A204.1 (cell line): Measurements from ENCODE around the gene MOCS3.

Experiments used
- FAIRE-seq: peaks from 2 replicates; lab custom pipeline; 2012; peaks lifted over from hg19 to GRCh38; lab: Jason Lieb, UNC

MOCS3 gene

DNA sequence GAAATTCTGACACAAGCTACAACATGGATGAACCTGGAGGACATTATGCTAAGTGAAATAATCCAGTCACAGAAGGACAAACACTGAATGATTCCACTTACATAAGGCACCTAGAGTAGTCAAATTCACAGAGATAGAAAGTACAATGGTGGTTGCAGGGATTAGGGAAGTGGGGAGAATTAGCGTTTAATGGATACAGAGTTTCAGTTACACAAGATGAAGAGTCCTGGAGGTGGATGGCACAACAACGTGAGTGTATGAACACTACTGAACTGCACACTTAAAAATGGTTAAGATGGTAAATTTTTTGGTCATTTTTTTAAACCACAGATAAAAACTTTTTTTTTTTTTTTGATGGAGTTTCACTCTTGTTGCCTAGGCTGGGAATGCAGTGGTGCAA, 24.7 kb downstream of the MOCS3 start:
- no peak for FAIRE-seq

- FAIRE-seq, result peak; percentile 80
Measured at GRCh38 chr20:50987493-50988210, 29.0 kb downstream of the MOCS3 start.

DNA sequence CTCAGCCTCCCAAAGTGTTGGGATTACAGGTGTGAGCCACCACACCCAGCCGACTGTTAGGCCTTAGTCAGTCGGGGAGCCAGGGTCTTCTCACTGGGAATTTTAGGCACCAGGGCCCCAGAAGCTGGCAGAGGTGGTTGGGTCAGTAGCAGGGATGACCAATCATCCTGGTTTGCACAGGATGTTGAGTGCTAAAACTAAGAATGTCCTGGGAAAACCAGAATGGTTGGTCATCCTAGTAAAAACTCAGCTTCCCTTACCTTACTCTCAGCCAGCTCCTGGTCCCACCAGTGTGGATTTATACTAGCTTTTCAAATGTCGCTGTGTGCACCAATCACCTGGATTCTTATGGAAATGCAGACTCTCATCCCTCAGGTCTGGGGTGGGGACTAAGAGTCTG, 32.5 kb downstream of the MOCS3 start:
- FAIRE-seq, result no peak

DNA sequence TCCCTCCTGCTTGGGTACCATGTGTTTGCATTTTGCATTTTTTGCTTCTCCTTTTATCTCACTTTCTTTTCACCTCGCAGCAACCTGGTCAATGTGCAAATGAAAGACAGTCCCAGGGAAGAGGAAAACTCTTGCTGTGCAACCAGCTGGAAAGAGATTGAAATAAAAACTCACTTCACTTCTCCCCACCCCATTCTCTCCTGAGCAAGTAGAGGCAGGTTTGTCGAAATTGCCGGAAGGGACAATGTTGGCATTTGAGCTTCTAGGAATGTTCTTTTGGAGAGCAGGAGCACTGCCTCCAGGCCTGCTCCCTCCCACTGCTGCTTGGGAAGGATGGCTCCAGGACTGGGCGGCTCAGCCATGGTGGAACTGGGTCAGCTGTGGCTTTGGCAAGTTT, 33.7 kb downstream of the MOCS3 start:
- no peak for FAIRE-seq

GRCh38 chr20:50992733-50993457, 34.3 kb downstream of the MOCS3 start:
- no peak for FAIRE-seq

GRCh38 chr20:50993876-50994275, 35.3 kb downstream of the MOCS3 start:
- no peak for FAIRE-seq

- no peak for FAIRE-seq
Measured at GRCh38 chr20:50995506-50995905, 36.9 kb downstream of the MOCS3 start.

DNA sequence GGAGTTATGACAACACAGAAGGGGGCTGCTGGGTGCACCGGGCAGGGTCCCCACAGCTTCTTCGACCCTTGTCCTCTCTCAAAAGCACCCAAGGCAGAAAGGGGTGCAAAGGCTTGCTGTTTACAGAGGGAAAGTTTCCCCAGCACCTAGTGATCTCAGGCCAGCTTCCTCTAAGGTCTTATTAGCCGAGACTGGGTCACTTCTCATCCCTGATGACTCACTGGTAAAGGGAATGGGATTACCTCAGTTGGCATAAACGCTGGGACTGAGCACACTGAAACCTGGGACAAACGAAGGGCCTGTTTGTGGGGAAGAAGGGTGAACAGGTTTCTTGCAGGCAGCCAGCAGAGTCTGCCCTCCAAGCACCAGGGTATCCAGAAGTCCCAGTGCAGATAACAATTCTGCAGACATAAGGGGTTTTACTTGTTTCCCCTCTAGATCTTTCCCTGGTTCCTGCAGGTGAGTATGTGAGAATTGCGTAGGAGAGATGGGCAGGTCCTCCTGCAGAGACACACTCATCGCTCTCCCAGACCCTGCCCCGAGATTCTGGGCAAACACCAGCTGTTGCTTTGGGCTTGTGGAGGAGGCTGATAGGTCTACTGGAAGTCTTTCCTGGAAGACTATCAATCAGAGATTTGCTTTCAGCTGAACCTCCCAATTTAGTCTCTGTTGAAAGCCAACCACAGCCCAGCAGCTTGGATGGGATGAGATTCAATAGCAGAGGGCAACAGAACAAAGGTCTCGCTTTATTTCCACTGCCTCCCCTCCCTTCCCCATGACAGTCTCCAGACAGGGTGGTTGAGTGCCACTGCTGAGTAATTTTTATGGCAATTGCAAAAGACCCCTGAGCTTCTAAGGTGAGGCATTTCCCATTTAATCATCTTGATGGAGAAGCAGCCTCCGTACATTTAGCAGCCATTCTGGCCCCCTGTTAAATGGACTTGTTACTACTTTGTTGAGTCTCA, 38.6 kb downstream of the MOCS3 start:
- FAIRE-seq, result no peak

DNA sequence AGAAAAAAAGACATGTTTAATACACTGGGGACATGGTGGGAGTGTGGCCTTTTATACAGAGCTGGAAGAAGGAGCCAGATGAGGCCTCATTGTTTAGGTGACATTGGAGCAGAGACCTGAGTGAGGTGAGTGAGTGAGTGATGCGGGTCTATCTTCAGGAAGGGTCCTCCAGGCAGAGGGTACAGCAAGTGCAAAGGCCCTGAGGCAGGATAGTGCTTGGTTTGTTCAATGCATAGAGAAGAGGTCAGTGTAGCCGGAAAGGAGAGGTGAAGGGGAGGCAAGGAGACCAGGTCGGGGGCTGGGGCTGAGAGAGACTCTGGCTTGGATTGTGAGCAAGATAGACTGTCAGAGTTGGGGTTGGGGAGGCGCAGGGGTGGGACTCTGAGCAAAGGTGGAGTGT, 40.7 kb downstream of the MOCS3 start:
- FAIRE-seq, result no peak

DNA sequence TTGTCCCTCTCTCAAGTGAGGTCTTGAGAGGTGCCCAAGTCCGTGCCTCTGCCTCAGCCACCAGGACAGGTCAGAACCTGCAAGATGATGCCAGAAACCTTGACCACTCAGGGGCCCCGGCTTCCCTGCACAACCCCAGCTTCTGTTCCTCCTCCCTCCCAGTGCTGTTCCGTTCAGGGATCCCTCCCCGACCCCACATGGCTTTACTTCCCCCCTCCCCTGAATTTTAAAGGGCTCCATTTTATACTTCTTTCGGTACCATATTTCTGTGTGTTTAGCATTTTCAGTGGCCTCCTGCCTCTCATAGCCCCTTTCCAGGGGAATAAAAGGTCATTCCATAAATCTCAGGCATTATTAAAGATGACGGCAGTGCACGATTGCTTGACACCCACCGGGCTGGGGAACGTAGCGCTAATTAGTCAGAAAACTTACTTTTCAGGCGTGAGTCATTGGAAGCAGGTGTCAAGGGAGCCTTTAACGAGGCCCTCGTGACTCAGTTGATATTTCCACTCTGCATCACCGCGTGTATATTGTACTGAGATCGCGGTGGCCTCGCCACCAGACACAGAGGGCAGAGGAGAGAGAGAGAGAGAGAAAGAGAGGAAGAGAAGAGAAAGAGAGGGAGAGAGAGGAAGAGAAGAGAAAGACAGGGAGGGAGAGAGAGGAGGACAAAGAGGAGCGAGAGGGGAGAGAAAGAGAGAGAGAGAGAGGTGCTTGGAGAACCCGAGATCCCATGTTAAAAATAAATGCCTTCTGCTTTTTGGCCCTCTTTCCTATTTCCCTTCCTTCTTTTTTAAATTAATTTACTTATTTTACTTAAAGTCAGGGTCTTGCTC, 43.0 kb downstream of the MOCS3 start:
- FAIRE-seq, result no peak

DNA sequence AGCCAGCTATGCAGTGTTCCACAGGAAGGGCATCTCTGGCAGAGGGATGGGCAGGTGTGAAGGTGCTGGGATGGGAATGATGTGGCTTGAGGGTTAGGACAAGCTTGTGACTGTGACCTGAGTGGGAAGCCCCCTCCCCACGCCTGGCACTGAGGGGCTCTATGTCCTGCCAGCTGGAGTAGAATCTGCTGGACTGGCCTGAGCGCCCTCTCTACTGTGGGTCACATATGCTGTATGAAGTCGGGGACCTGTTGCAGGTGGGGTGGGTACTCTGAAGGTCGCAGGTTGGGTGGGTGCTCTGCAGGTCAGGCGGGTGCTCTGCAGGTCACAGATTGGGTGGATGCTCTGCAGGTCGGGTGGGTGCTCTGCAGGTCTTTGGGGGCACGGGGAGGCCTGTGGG, 44.0 kb downstream of the MOCS3 start:
- FAIRE-seq, result no peak

DNA sequence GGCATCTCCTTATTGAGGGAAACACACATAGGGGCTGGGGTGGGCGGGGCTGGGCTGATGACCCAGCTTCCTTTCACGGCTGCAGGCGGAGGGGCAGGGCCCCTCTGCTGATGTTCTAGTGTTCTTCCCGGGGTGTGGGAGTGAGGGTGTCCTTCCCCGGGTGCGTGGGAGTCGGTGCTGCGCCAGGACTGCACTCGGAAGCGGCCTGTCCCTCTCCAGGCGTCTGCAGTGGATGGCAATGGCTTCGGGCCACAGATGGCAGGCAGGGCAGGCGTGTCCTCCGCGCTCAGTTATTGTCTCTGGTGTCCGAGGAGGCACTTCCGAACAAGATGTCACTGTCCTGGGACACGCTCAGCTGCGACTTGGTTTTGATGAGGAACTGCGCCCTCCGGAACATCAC, 45.1 kb downstream of the MOCS3 start:
- FAIRE-seq, result no peak

DNA sequence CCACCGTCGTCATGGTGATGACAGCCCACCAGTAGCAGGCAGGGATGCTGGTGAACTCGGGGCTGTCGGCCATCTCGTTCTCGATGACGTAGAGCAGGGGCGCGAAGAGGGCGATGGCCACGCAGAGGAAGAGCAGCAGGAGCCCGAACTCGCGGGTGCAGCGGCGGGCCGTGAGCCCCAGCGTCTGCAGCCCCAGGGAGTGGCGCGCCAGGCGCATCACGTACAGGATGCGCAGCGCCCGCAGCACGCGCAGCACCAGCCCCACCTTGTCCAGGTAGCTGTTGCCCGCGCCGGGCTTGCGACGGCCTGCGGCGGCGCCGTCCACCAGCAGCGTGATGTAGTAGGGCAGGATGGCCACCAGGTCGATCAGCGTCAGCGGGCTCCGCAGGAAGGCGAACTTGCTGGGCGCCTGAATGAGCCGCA, 45.7 kb downstream of the MOCS3 start:
- FAIRE-seq, result no peak

GRCh38 chr20:51004781-51005180, 46.2 kb downstream of the MOCS3 start:
- no peak for FAIRE-seq

GRCh38 chr20:51005214-51005613, 46.6 kb downstream of the MOCS3 start:
- no peak for FAIRE-seq

GRCh38 chr20:51008718-51009117, 50.1 kb downstream of the MOCS3 start:
- no peak for FAIRE-seq

DNA sequence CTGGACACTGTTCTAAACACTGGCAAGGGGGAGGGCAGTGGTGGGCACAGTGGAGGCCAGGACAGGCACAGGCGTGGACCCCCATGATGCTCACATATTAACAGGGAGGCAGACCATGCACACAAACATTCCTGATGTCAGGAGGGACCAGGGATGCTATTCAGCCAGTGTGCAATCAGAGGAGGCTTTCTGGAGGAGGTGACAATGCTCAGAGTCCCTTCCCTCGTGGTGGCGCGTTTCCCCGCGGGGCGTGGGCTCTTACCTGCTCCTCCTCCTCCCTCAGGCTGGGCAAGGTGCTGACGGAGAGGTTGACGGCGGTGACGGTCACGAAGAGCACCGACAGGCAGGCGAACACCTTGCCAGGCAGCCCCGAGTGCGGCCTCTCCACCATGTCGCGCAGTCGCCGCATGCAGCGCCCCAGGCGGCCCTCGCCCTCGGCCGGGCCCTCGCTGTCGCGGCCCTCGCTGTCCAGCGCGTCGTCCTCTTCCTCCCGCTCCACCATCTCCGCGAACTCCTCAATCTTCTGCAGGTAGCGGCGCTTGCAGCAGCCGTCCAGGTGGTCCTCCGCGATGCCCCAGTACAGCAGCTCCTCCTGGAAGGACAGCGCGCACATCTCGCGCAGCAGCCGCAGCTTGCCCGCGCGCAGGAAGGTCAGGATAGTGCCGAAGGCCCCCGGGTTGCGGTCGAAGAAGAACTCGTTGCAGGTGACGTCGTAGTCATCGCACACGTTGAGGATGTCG, 50.9 kb downstream of the MOCS3 start:
- no peak for FAIRE-seq

GRCh38 chr20:51010043-51010365, 51.4 kb downstream of the MOCS3 start:
- no peak for FAIRE-seq

DNA sequence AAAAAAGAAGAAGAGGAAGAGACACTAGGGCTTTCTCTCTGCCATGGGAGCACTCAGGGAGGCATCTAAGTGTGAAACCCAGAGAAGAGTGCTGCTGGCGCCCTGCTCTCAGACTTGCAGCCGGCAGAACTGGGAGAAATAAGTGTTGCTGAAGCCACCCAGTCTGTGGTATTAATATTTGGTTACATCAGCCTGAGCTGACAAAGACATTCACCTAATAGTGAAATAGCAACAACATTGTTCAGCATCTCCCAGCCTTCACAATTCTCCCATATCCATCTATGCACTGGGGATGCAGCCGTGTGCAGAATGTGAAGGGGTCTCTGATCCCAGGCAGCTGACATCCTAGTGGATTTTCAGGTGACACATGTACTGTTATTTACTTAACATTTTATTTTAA, 52.3 kb downstream of the MOCS3 start:
- no peak for FAIRE-seq

DNA sequence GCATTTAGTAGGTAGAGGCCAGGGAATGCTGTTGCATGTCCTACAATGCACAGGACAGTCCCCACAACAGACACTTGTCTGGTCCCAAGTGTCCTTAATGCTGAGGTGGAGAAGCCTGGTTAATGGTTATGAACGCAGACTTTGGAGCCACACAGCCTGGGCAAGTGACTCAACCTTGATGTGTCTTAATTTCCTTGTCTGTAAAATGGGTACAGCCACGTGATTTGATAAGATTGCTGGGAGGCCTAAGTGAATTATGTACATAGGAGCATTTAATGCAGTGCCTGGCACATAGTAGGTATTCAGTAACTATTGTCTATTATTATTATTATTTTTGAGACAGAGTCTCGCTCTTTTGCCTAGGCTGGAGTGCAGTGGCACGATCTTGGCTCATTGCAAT, 52.9 kb downstream of the MOCS3 start:
- no peak for FAIRE-seq

DNA sequence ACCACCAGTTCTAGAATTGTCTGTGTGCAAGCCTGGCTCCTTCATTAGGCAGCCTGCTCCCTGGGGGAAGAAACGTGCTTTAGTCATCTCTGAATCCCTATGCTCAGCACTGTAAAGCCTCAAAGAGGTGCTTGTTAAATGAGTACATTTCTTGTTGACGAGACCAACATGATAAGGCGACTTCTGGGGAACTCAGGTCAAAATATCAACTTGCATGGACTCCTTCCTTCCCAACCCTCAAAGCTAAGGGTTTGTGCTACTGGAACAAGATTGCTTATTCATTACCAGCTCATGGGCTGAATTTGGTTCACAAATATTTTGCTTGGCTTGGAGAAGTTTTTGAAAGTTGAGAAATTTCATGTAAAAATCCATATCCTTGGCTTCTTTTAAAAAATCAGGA, 53.7 kb downstream of the MOCS3 start:
- no peak for FAIRE-seq
